B cell (primary cell): ENCODE measurements around the gene PFDN2. TPM values are rescaled to one million over a fixed set of nuclear protein-coding genes. Genes with fewer than 3 reads are reported as not detected.
A peak's percentile ranks its signal among the peaks of the same experiment; 100 is the strongest.

Source experiments
- ATAC-seq: fragments of 200-7000 bp; cut with Tn5 transposase; one replicate; pipeline ENCODE4 v1.10.0; 2021; ENCODE audit warnings: low read depth, mild to moderate bottlenecking, moderate number of reproducible peaks, moderate library complexity
- CTCF ChIA-PET: fragments of 350-600 bp; sonication (Branson Sonifier 250); formaldehyde crosslinking; loops from one replicate; lab custom pipeline; 2021; ENCODE audit warnings: antibody characterized with exemption, inconsistent platforms; lab: Charles Lee
- POLR2A ChIA-PET: fragments of 350-600 bp; sonication (Branson Sonifier 250); formaldehyde crosslinking; loops from one replicate; lab custom pipeline; 2021; ENCODE audit warnings: antibody characterized with exemption; lab: Charles Lee
- DNase-seq: peaks from one replicate; pipeline ENCODE4 v3.0.0; 2013
- H2AFZ ChIP-seq: 2 replicates; pipeline ENCODE4 v1.6.1; 2012; ENCODE audit warnings: mild to moderate bottlenecking, low read depth, low read length; ENCODE audit not compliant: insufficient read depth, poor library complexity, severe bottlenecking
- H3K27ac ChIP-seq, 2 donors: 1 replicate in 1 of 2; 2 replicates in 1 of 2; pipeline ENCODE4 v1.5.1; 2012 to 2013; ENCODE audit warnings: low read length in 2 of 2, mild to moderate bottlenecking in 2 of 2, moderate library complexity in 1 of 2
- H3K27me3 ChIP-seq, 4 experiments: fragments of 200-600 bp in 1 of 4; sonication (generic) in 1 of 4; replicated peaks in 1 of 4; 1 replicate in 2 of 4; 2 replicates in 2 of 4; pipeline versions ENCODE4 v1.6.1 to v1.7.0; 2013 to 2016; ENCODE audit warnings: low read length in 3 of 4, mild to moderate bottlenecking in 2 of 4, mixed read lengths in 1 of 4, moderate library complexity in 1 of 4; ENCODE audit not compliant: insufficient read depth in 4 of 4, control insufficient read depth in 3 of 4; ENCODE audit errors: control extremely low read depth in 1 of 4
- H3K36me3 ChIP-seq, 2 experiments: replicated peaks in 1 of 2; 1 replicate in 1 of 2; 2 replicates in 1 of 2; pipeline versions ENCODE4 v1.6.1 to v1.7.1; 2013; ENCODE audit warnings: low read length in 1 of 2; ENCODE audit not compliant: insufficient read depth in 2 of 2, control insufficient read depth in 1 of 2; ENCODE audit errors: control extremely low read depth in 1 of 2, extremely low read depth in 1 of 2
- H3K4me1 ChIP-seq, 2 donors: fragments of 200-600 bp in 1 of 2; sonication (generic) in 1 of 2; 1 replicate in 1 of 2; 2 replicates in 1 of 2; pipeline versions ENCODE4 v1.5.1 to v1.6.1; 2013 to 2017; ENCODE audit warnings: low read length in 2 of 2; ENCODE audit not compliant: control insufficient read depth in 2 of 2, insufficient read depth in 2 of 2
- H3K4me2 ChIP-seq: replicated peaks from 2 replicates; pipeline ENCODE3; 2012; ENCODE audit warnings: mild to moderate bottlenecking, low read depth, low read length; ENCODE audit not compliant: poor library complexity, severe bottlenecking
- H3K4me3 ChIP-seq, 5 experiments: fragments of 200-600 bp in 1 of 5; sonication (generic) in 1 of 5; 1 replicate in 3 of 5; 2 replicates in 2 of 5; pipeline versions ENCODE4 v1.5.1 to v1.7.0; 2011 to 2016; ENCODE audit warnings: low read length in 4 of 5, mild to moderate bottlenecking in 4 of 5, low read depth in 2 of 5, control low read depth in 1 of 5, moderate library complexity in 1 of 5; ENCODE audit not compliant: insufficient read depth in 1 of 5; ENCODE audit errors: control extremely low read depth in 1 of 5, extremely low read depth in 1 of 5
- H3K79me2 ChIP-seq: fragments of 200-600 bp; sonication (generic); one replicate; pipeline ENCODE4 v1.6.0; 2016; ENCODE audit warnings: low read length; ENCODE audit not compliant: control insufficient read depth, insufficient read depth
- H3K9ac ChIP-seq: fragments of 200-600 bp; sonication (generic); 2 replicates; pipeline ENCODE4 v1.6.1; 2017; ENCODE audit warnings: mild to moderate bottlenecking, low read length, moderate library complexity
- H3K9me3 ChIP-seq, 3 donors: one replicate each; pipeline versions ENCODE4 v1.6.1 to v1.7.1; 2013; ENCODE audit warnings: low read length in 2 of 3; ENCODE audit not compliant: control insufficient read depth in 2 of 3, insufficient read depth in 1 of 3; ENCODE audit errors: control extremely low read depth in 1 of 3
- H4K20me1 ChIP-seq: 2 replicates; pipeline ENCODE4 v1.6.0; 2012; ENCODE audit warnings: mild to moderate bottlenecking, low read length; ENCODE audit not compliant: insufficient read depth, control insufficient read depth, poor library complexity, severe bottlenecking
- H3K27ac Mint-ChIP-seq: one replicate; pipeline ENCODE4 v1.8.0; 2021; ENCODE audit warnings: mixed read lengths
- H3K27me3 Mint-ChIP-seq: one replicate; pipeline ENCODE4 v1.8.0; 2021; ENCODE audit warnings: mixed read lengths
- H3K4me1 Mint-ChIP-seq: one replicate; pipeline ENCODE4 v1.8.0; 2021; ENCODE audit warnings: mixed read lengths
- H3K4me3 Mint-ChIP-seq: one replicate; pipeline ENCODE4 v1.8.0; 2021; ENCODE audit warnings: mixed read lengths
- H3K9me3 Mint-ChIP-seq: one replicate; pipeline ENCODE4 v1.8.0; 2022; ENCODE audit warnings: mixed read lengths; ENCODE audit not compliant: insufficient read depth
- CTCF ChIP-seq: fragments of 200-600 bp; IDR thresholded peaks from one replicate; pipeline ENCODE4 v1.8.0; 2022; ENCODE audit warnings: antibody characterized with exemption, mild to moderate bottlenecking
- EZH2 ChIP-seq: IDR thresholded peaks from 2 replicates; pipeline ENCODE4 v1.6.1; 2012; ENCODE audit warnings: borderline replicate concordance, low read depth, mild to moderate bottlenecking, moderate library complexity, low read length; ENCODE audit not compliant: insufficient read depth, poor library complexity, severe bottlenecking
- WGBS: methylation state at CpG from one replicate; pipeline ENCODE4 v1.1.5; 2013; ENCODE audit warnings: missing lambda C conversion rate; ENCODE audit not compliant: insufficient coverage; 5-methylcytosine and 5-hydroxymethylcytosine counted together
- intact Hi-C: fragments of 100-400 bp; cut with micrococcal nuclease; formaldehyde crosslinking; loops from one replicate; pipeline ENCODE4 v1.10.0; 2022
- polyA plus RNA-seq: library from polyadenylated mRNA; depleted of rRNA; stranded (reverse); fragments of >200 nt; gene quantifications from 2 replicates; pipeline ENCODE4 v1.2.3, GENCODE V29; 2012
- total RNA-seq, 2 donors: library from RNA; stranded (reverse); fragments of 120-200 nt in 1 of 2; gene quantifications; 1 replicate in 1 of 2; 2 replicates in 1 of 2; pipeline versions ENCODE4 v1.2.3 to v1.2.4, GENCODE V29; 2013 to 2022

The PFDN2 gene
- total and polyA plus RNA-seq, 2 donors (not counting 1 experiment from before 2014, with no cell fraction given) = 29.9 to 43.2 TPM

DNA sequence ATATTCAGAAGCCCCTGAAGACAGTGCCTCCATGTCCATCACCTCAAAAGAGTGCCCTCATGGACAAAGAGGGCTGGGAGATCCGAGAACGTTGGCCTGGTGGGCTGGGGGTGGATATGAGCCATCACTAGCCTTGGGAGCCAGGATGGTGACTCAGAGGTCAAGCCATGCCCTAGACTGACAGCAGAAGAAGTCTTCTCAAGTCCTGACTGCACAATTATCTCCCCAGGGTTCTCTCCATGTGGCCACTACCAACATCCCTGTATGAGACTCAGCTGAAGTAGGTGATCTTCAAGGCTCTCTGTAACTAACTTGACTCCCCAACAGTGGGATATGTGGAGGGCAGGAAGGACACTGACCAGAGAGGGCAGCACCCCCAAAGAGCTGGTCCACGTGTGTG lies 64.9 kb downstream of the PFDN2 start:
- Mint-ChIP-seq H3K4me3 (no peak overlapping the region), H3K4me1 (peaks cover 26% of the 10 kb centered on the region), H3K27ac (peak overlapping the region; percentile 56), H3K9me3 (no peaks in the 10 kb centered on the region), H3K27me3 (no peaks in the 10 kb centered on the region)
- no CpG with 5 or more reads among the region's 3 CpGs for WGBS
- POLR2A ChIA-PET = interaction anchor here (0.6 to 1.0 kb wide), 2 partner anchors 13 to 23 kb away, joined by 4 to 7 read pairs; no protein-coding TSS in a partner anchor
- no peaks in the 10 kb centered on the region for H3K27me3 ChIP-seq
- peaks cover 3 to 91% of the 10 kb centered on the region in 2 experiments for H3K36me3 ChIP-seq
- H3K9ac ChIP-seq = no peak overlapping the region
- no peaks in the 10 kb centered on the region for H3K9me3 ChIP-seq
- H4K20me1 ChIP-seq = peaks cover 48% of the 10 kb centered on the region
- CTCF ChIA-PET = interaction anchor here (1.3 kb wide), 1 partner anchor 18 kb away, joined by 3 read pairs; no protein-coding TSS in a partner anchor
- no peak for DNase-seq
- H3K4me2 ChIP-seq = no peak overlapping the region
- H3K27ac ChIP-seq = no peak overlapping the region
- no peak for ATAC-seq
- no peak overlapping the region for H3K4me3 ChIP-seq
- TF ChIP-seq EZH2 (no peak), CTCF (no peak)
- intact Hi-C loops = no loop called here
- no peak overlapping the region for H2AFZ ChIP-seq
- peaks cover 63% of the 10 kb centered on the region for H3K79me2 ChIP-seq
- peaks cover 4 to 15% of the 10 kb centered on the region in 2 donors for H3K4me1 ChIP-seq

- Histone ChIP-seq H3K9ac (no peak overlapping the region), H3K27ac (peak overlapping the region in 1 of 2 donors; percentile 30), H2AFZ (no peak overlapping the region), H3K27me3 (no peaks in the 10 kb centered on the region), H3K4me3 (no peak overlapping the region), H3K36me3 (peaks cover 3 to 82% of the 10 kb centered on the region in 2 experiments), H3K79me2 (peaks cover 46% of the 10 kb centered on the region), H3K4me1 (peaks cover 21 to 31% of the 10 kb centered on the region in 2 donors), H3K4me2 (no peak overlapping the region), H3K9me3 (no peaks in the 10 kb centered on the region), H4K20me1 (peaks cover 37% of the 10 kb centered on the region)
- Mint-ChIP-seq H3K4me1 (peaks cover 31% of the 10 kb centered on the region), H3K27ac (no peak overlapping the region), H3K9me3 (no peaks in the 10 kb centered on the region), H3K27me3 (no peaks in the 10 kb centered on the region), H3K4me3 (no peak overlapping the region)
- POLR2A ChIA-PET = interaction anchor here (2.0 kb wide), 1 partner anchor 18 kb away, joined by 5 read pairs; no protein-coding TSS in a partner anchor
- DNase-seq (no peak), ATAC-seq (no peak)
- no peak for TF ChIP-seq CTCF
- TF ChIP-seq EZH2 = no peak
- CTCF ChIA-PET = interaction anchor here (0.6 to 1.3 kb wide), 5 partner anchors 17 to 78 kb away, joined by 3 to 4 read pairs (median 3); partner anchors contain the start of genes ARHGAP30 and KLHDC9
- intact Hi-C loops = no loop called here
- WGBS = 100% methylated on average over 10 of the region's 10 CpGs
Observed at GRCh38 chr1:161051219-161051618, 66.6 kb downstream of the PFDN2 start.
